ENCODE data around the gene FIBP.

FIBP gene

GRCh38 chr11:65872586-65873317 is 15.5 kb downstream of the FIBP start, which contains the start of gene EFEMP2:
TSS of gene EFEMP2 (minus strand) at chr11:65872800. CDS start at chr11:65872354, 446 bp downstream.
- no peaks in the 10 kb centered on the region for H3K9me3 ChIP-seq
- H3K36me3 ChIP-seq: peaks cover 8% of the 10 kb centered on the region; the same call in 1 of the 2 replicates
- H3K27me3 ChIP-seq: peaks cover 36% of the 10 kb centered on the region
- H3K4me3 ChIP-seq: peak within 1 kb of the TSS; percentile 64
- peaks cover 48% of the 10 kb centered on the region for H3K4me1 ChIP-seq
- peak within 1 kb of the TSS; percentile 92 for H3K4me2 ChIP-seq
- peak within 1 kb of the TSS; percentile 56 for H3K9ac ChIP-seq
- H3K27ac ChIP-seq: peak within 1 kb of the TSS; percentile 42; the same call in 1 of the 2 replicates
- TF ChIP-seq Cebpa-rat (IDR thresholded peaks at IDR 0.05): no peak
- H4K20me1 ChIP-seq: peaks cover 43% of the 10 kb centered on the region

DNA sequence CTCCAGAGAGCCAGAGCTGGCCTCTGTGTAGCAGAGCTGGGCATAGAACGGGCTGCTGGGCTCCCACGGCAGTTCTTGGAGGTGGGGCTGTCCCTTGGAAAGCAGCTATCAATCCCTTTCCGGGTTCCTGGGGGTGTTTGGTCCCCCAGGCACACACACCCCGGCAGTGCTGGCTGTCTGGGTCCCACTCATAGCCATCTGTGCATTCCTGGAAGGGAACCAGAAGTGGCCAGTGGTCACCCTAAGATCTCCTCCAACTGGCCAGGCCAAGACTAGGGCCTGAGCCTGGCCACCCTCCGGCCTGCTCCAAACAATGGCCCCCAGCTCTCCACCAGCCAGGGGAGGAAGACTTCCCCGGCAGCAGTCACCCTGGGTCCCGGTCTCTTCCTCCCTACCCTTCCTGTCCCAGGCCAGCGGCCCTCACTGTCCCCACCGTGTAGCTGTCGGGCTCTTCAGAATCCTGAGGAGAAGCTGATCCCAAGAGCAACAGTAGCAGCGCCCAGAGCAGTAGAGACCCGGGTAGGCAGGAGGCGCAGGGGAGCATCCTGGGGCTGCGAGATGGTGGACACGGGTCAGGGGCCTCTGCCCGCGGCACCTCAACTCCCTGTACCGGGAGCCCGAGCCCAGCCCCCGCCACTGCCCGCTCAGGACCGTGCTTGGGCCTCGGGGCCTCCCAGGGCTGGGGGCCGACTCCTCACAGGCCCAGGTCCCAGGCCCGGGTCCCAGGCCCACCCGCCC is 16.3 kb downstream of the FIBP start:
- H3K27ac ChIP-seq: no peak overlapping the region
- H3K9ac ChIP-seq: peak overlapping the region; percentile 13; the same call in 1 of the 2 replicates
- no peak for TF ChIP-seq Cebpa-rat (IDR thresholded peaks at IDR 0.05)
- no peaks in the 10 kb centered on the region for H3K9me3 ChIP-seq
- H3K4me1 ChIP-seq: peaks cover 48% of the 10 kb centered on the region
- H3K4me2 ChIP-seq: peak overlapping the region; percentile 90
- peaks cover 36% of the 10 kb centered on the region for H3K27me3 ChIP-seq
- no peak overlapping the region for H3K4me3 ChIP-seq
- H4K20me1 ChIP-seq: peaks cover 47% of the 10 kb centered on the region
- H3K36me3 ChIP-seq: peaks cover 15% of the 10 kb centered on the region

- H3K27me3 ChIP-seq: peaks cover 36% of the 10 kb centered on the region
- peaks cover 48% of the 10 kb centered on the region for H3K4me1 ChIP-seq
- no peak overlapping the region for H3K27ac ChIP-seq
- H4K20me1 ChIP-seq: peaks cover 57% of the 10 kb centered on the region
- peak overlapping the region; percentile 13 for H3K9ac ChIP-seq
- peak overlapping the region; percentile 90 for H3K4me2 ChIP-seq
- no peaks in the 10 kb centered on the region for H3K9me3 ChIP-seq
- no peak for TF ChIP-seq Cebpa-rat (IDR thresholded peaks at IDR 0.05)
- peaks cover 25% of the 10 kb centered on the region for H3K36me3 ChIP-seq
- peak overlapping the region; percentile 20 for H3K4me3 ChIP-seq
Observed at GRCh38 chr11:65870706-65871681, 17.3 kb downstream of the FIBP start.

GRCh38 chr11:65870307-65870658 is 18.0 kb downstream of the FIBP start:
- no peak for TF ChIP-seq Cebpa-rat (IDR thresholded peaks at IDR 0.05)
- peak overlapping the region; percentile 90 for H3K4me2 ChIP-seq
- no peak overlapping the region for H3K27ac ChIP-seq

GRCh38 chr11:65869643-65870306 is 18.5 kb downstream of the FIBP start:
- Histone ChIP-seq H3K9ac (no peak overlapping the region), H3K27me3 (peaks cover 36% of the 10 kb centered on the region), H3K36me3 (peaks cover 37% of the 10 kb centered on the region), H3K27ac (no peak overlapping the region), H3K4me1 (peaks cover 48% of the 10 kb centered on the region), H3K4me3 (no peak overlapping the region), H3K4me2 (peak overlapping the region; percentile 90), H4K20me1 (peaks cover 69% of the 10 kb centered on the region), H3K9me3 (no peaks in the 10 kb centered on the region)
- TF ChIP-seq Cebpa-rat (IDR thresholded peaks at IDR 0.05): no peak

More at GRCh38 chr11:65870307-65870658, 18.0 kb downstream of the FIBP start:
- peaks cover 36% of the 10 kb centered on the region for H3K27me3 ChIP-seq
- H3K36me3 ChIP-seq: peaks cover 32% of the 10 kb centered on the region
- H3K4me3 ChIP-seq: peak overlapping the region; percentile 20; the same call in 1 of the 2 replicates
- peaks cover 64% of the 10 kb centered on the region for H4K20me1 ChIP-seq
- H3K9me3 ChIP-seq: no peaks in the 10 kb centered on the region
- H3K9ac ChIP-seq: peak overlapping the region; percentile 13; the same call in 1 of the 2 replicates
- peaks cover 48% of the 10 kb centered on the region for H3K4me1 ChIP-seq

DNA sequence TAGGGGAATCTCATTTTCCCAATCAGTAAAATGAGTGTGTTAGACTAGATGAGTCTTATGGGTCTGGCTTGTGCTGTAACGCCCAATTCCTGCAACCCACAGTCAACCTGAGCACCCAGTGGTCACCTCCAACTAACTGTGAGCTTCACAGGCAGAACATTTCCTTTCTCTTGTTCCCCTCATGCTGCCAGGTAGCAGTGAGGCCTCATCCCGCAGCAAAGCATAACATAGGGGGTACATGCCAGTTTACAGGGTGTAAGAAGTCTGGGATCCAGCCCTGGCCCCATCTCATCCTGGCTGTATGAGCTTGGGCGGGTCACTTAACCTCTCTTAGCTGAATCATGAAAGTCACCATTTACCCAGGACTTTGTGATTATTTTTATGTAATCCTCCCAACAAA is 19.4 kb downstream of the FIBP start:
- Histone ChIP-seq H3K9ac (no peak overlapping the region), H3K27ac (no peak overlapping the region), H3K27me3 (peaks cover 36% of the 10 kb centered on the region), H3K4me2 (no peak overlapping the region), H3K9me3 (no peaks in the 10 kb centered on the region), H3K4me1 (peaks cover 43% of the 10 kb centered on the region), H4K20me1 (peaks cover 78% of the 10 kb centered on the region), H3K4me3 (no peak overlapping the region), H3K36me3 (peaks cover 45% of the 10 kb centered on the region)
- TF ChIP-seq Cebpa-rat (IDR thresholded peaks at IDR 0.05): no peak

GRCh38 chr11:65868076-65868667 is 20.1 kb downstream of the FIBP start:
- peaks cover 34% of the 10 kb centered on the region for H3K27me3 ChIP-seq
- H3K4me2 ChIP-seq: no peak overlapping the region
- H3K9me3 ChIP-seq: no peaks in the 10 kb centered on the region
- H4K20me1 ChIP-seq: peaks cover 85% of the 10 kb centered on the region
- no peak overlapping the region for H3K4me3 ChIP-seq
- H3K9ac ChIP-seq: no peak overlapping the region
- no peak overlapping the region for H3K27ac ChIP-seq
- TF ChIP-seq Cebpa-rat (IDR thresholded peaks at IDR 0.05): no peak
- peaks cover 38% of the 10 kb centered on the region for H3K4me1 ChIP-seq
- peaks cover 53% of the 10 kb centered on the region for H3K36me3 ChIP-seq

DNA sequence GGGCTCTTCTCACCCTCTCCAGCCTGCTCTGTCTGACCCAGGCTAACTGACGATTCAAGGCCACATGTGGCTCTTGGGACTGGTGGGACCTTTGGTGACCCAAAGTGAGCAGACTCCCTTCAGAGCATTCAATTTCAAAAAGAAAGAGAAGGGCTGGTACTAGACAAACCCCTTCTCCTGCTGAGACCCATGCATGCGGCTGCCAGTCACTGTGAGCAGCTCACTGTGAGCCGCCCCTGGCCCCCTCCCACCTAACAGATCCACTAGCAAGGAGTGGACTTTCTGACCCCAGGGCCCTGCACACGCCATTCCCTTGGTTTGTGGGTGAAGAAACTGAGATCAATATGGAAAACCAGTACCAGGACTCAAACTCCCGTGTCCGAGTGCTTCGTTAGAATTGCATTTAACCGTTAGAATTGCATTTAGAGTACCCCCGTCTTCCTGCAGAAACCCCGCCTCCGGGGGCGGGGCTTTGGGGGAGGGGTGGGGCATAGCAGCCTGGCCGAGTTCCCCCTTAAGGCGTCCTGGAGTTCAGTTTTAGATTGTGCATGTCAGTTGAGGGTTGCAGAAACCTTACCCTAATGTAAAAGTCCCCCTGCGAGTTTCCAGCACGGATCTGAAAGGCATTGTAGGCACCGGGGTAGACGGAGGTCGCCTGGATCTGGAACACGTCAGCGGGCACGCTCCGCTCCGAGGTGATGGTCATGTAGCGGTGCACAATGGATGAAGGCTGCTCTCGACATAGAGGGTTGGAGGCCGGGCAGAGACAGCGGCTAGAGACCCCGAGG is 20.8 kb downstream of the FIBP start:
- Histone ChIP-seq H3K9ac (no peak overlapping the region), H3K4me3 (no peak overlapping the region), H3K27me3 (peaks cover 27% of the 10 kb centered on the region), H3K4me1 (peaks cover 32% of the 10 kb centered on the region), H3K36me3 (peaks cover 60% of the 10 kb centered on the region), H3K9me3 (no peaks in the 10 kb centered on the region), H3K27ac (no peak overlapping the region), H4K20me1 (peaks cover 89% of the 10 kb centered on the region), H3K4me2 (no peak overlapping the region)
- no peak for TF ChIP-seq Cebpa-rat (IDR thresholded peaks at IDR 0.05)

Data from BLaER1 (cell line).